Measurements from ENCODE around the gene OR1F1. TPM values are rescaled to one million over a fixed set of nuclear protein-coding genes. Genes with fewer than 3 reads are reported as not detected.

Gene OR1F1
- total and polyA plus RNA-seq, 2 of the 8 experiments (the other 6 are each of a cell fraction or from before 2014, with no cell fraction given): 0.52 to 1.2 TPM

DNA sequence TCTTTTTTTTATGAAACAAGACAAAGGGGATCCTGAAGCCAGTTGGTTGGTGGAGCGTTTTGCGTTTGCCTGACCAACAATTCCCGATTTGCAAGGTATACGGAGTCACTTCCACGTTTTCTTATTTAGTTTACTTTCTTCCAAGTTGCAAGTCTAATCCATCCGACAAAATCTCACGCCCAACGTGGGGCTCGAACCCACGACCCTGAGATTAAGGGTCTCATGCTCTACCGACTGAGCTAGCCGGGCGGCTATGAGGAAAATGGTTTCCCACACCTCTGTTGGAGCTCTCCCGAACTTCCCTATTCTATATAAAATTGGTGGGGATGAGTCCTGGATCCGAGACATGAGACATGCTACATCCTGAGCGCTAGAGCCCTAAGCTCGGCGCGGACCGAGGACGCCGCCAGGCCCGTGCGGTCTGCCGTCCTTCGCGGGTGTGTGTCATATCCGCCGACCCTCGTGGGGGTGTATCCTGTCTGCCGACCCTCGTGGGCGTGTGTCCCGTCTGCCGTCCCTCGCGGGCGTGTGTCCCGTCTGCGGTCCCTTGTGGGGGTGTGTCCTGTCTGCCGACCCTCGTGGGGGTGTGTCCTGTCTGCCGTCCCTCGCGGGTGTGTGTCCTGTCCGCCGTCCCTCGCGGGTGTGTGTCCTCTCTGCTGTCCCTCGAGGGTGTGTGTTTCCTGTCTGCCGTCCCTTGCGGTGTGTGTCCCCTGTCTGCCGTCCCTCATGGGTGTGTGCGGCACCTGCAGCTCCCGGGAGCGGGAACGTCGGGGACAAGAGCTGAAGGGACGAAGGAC, 30.6 kb upstream of the OR1F1 start:
- peak overlapping the region; percentile 68; the same call in 1 of the 2 replicates for H2BK12ac ChIP-seq (ENCODE audit: low read depth, low read length)
- H2BK15ac ChIP-seq (ENCODE audit: low read length): no peak overlapping the region
- no peaks in the 10 kb centered on the region for H3K36me3 ChIP-seq (ENCODE audit: control insufficient read depth in 2 of 4, insufficient read depth in 4 of 4, low read length in 3 of 4)
- no peak overlapping the region for H3K4ac ChIP-seq (replicated peaks; ENCODE audit: insufficient read length, low read depth, low read length)
- no peak overlapping the region for H4K5ac ChIP-seq (ENCODE audit: insufficient read length, low read depth, low read length)
- peaks cover 0 to 7% (median 4%) of the 10 kb centered on the region in 4 experiments; a peak in 3 of 7 replicates for H3K4me1 ChIP-seq (replicated peaks in 1 of 4; ENCODE audit: control insufficient read depth in 3 of 4, insufficient read depth in 4 of 4, low read length in 3 of 4)
- peaks cover 15% of the 10 kb centered on the region for H3K23me2 ChIP-seq (ENCODE audit: low read depth, low read length)
- H4K8ac ChIP-seq (ENCODE audit: extremely low read depth, insufficient read depth, low read length): no peak overlapping the region
- no peak overlapping the region for H3K18ac ChIP-seq (ENCODE audit: extremely low read depth, low read length)
- no peak overlapping the region for H3K27ac ChIP-seq (ENCODE audit: low read depth, low read length)
- H3K4me2 ChIP-seq (ENCODE audit: insufficient read depth in 1 of 2, low read depth in 2 of 2, low read length in 2 of 2): peak overlapping the region; percentile 89 to 99
- FAIRE-seq (no peak), DNase-seq (ENCODE audit: low read depth in 1 of 2, low spot score in 2 of 2) (peak in 1 of 2 experiments; percentile 98)
- H3K79me2 ChIP-seq (ENCODE audit: control insufficient read depth in 1 of 2, insufficient read depth in 2 of 2, low read length in 2 of 2): no peaks in the 10 kb centered on the region
- no peak overlapping the region for H4K91ac ChIP-seq (replicated peaks; ENCODE audit: insufficient read length, low read length)
- no peak overlapping the region for H3K23ac ChIP-seq (ENCODE audit: insufficient read length)
- H3K4me3 ChIP-seq (ENCODE audit: extremely low read depth in 1 of 4, insufficient read depth in 2 of 4, low read depth in 3 of 4, low read length in 4 of 4): peak overlapping the region; percentile 65 to 92 (median 76)
- no peak overlapping the region for H2BK5ac ChIP-seq (ENCODE audit: low read depth, low read length)
- no peaks in the 10 kb centered on the region for H3K79me1 ChIP-seq (ENCODE audit: low read depth, low read length)
- H2BK20ac ChIP-seq (ENCODE audit: low read length): no peak overlapping the region
- no peak overlapping the region for H3K14ac ChIP-seq (ENCODE audit: insufficient read length)
- H3K27me3 ChIP-seq (replicated peaks in 1 of 4; ENCODE audit: control insufficient read depth in 3 of 4, extremely low read depth in 1 of 4, insufficient read depth in 3 of 4, low read length in 3 of 4): peaks cover 0 to 10% (median 7%) of the 10 kb centered on the region in 4 experiments; a peak in 5 of 7 replicates
- no peak overlapping the region for H2AK5ac ChIP-seq (ENCODE audit: low read depth, low read length)
- H3K9me3 ChIP-seq (ENCODE audit: insufficient read depth in 2 of 2, low read depth in 1 of 2, low read length in 1 of 2): no peaks in the 10 kb centered on the region; a peak in 1 of 4 replicates
- peak overlapping the region; percentile 55; the same call in 1 of the 2 replicates for H2AFZ ChIP-seq (ENCODE audit: low read length)
- WGBS, 2 experiments (ENCODE audit: extremely low coverage in 1 of 2, insufficient coverage in 1 of 2, insufficient read length in 1 of 2, insufficient replicate concordance in 2 of 2, low coverage in 1 of 2, low lambda C conversion rate in 2 of 2, missing lambda C conversion rate in 1 of 2): 2% methylated on average over 59 of the region's 59 CpGs; no CpG with 5 or more reads in 1 of the 2 experiments
- POLR2A ChIA-PET (ENCODE audit: partially characterized antibody): interaction anchor here (0.6 to 2.9 kb wide), 9 partner anchors 8 to 41 kb away, joined by 3 to 20 read pairs (median 3); partner anchors contain the start of gene ZNF213
- no peak overlapping the region; a peak in 1 of 7 replicates for H3K9ac ChIP-seq (replicated peaks in 1 of 4; ENCODE audit: extremely low read depth in 1 of 4, low read depth in 3 of 4, low read length in 3 of 4)
- no peak overlapping the region for H2BK120ac ChIP-seq (replicated peaks; ENCODE audit: low read depth, low read length)
- peaks cover 0 to 2% of the 10 kb centered on the region in 2 experiments for H4K20me1 ChIP-seq (replicated peaks in 1 of 2; ENCODE audit: control insufficient read depth in 1 of 2, insufficient read depth in 2 of 2, low read length in 2 of 2)
- no peak overlapping the region for H3K56ac ChIP-seq (replicated peaks; ENCODE audit: insufficient read length, low read depth, low read length)
- CTCF ChIA-PET (ENCODE audit: partially characterized antibody): interaction anchor here (0.7 to 3.7 kb wide), 14 partner anchors 8 to 303 kb away, joined by 3 to 14 read pairs (median 4); partner anchors contain the start of gene OR1F1
- TF ChIP-seq RNF2 (IDR thresholded peaks at IDR 0.05; ENCODE audit: borderline replicate concordance, low read depth, low read length, missing control alignments, poor library complexity, severe bottlenecking): no peak
- TF ChIP-seq RBBP5 (IDR thresholded peaks at IDR 0.05; ENCODE audit: borderline replicate concordance, low read depth, low read length): peak; percentile 11
- peak; percentile 72 for TF ChIP-seq CEBPB (IDR thresholded peaks at IDR 0.05; ENCODE audit: low read depth, low read length)
- no peak for TF ChIP-seq TAF1 (IDR thresholded peaks at IDR 0.05; ENCODE audit: low read depth, low read length)
- TF ChIP-seq, protein P1, sequence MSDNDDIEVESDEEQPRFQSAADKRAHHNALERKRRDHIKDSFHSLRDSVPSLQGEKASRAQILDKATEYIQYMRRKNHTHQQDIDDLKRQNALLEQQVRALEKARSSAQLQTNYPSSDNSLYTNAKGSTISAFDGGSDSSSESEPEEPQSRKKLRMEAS (IDR thresholded peaks at IDR 0.05): no peak; the same call in 1 of the 2 replicates
- no peak for TF ChIP-seq SP4 (IDR thresholded peaks at IDR 0.05; ENCODE audit: low read length)
- TF ChIP-seq SP1 (IDR thresholded peaks at IDR 0.05; ENCODE audit: low read depth, low read length): 0 out of 2 replicates have a peak, but pooled peaks have one; percentile 13
- TF ChIP-seq HDAC2 (IDR thresholded peaks at IDR 0.05; ENCODE audit: borderline replicate concordance in 1 of 2, low read depth in 2 of 2, low read length in 2 of 2): peak in 1 of 2 experiments; percentile 58; a peak in 2 of 4 replicates
- TF ChIP-seq RAD21 (IDR thresholded peaks at IDR 0.05 in 1 of 2, conservative IDR thresholded peaks at IDR 0.05 in 1 of 2; ENCODE audit: low read depth in 2 of 2, low read length in 2 of 2): no peak
- no peak for TF ChIP-seq EP300 (IDR thresholded peaks at IDR 0.05; ENCODE audit: borderline replicate concordance in 1 of 2, low read depth in 2 of 2, low read length in 2 of 2)
